ENCODE measurements around the gene CCDC66. TPM values are rescaled to one million over a fixed set of nuclear protein-coding genes. Genes with fewer than 3 reads are reported as not detected.
"Not testable (repeated sequence)": the region's sequence is repeated elsewhere in the genome, so short reads cannot be mapped to it uniquely, and the experiment has no call there.

The CCDC66 gene
- 34.1 and 38.1 TPM in 2 replicates for total RNA-seq

GRCh38 chr3:56556908-56557830, at the start of gene CCDC66:
TSS of gene CCDC66 (plus strand) at chr3:56557175. CDS start at chr3:56557243, 68 bp downstream.
- H3K9me3 Mint-ChIP-seq = peaks cover 5% of the 10 kb centered on the region
- peak; percentile 91 for DNase-seq (ENCODE audit: low spot score)
- H3K27ac Mint-ChIP-seq = peak within 1 kb of the TSS; percentile 99
- peaks cover 22% of the 10 kb centered on the region for H3K36me3 Mint-ChIP-seq (ENCODE audit: low read depth)
- intact Hi-C loops (cut with micrococcal nuclease) = loop anchor here (1.0 kb wide), 1 partner anchor 125 kb away; no protein-coding TSS in a partner anchor
- peaks cover 24% of the 10 kb centered on the region for H3K4me1 Mint-ChIP-seq (ENCODE audit: low read depth)
- H3K4me3 Mint-ChIP-seq (ENCODE audit: low read depth) = peak within 1 kb of the TSS; percentile 98
- H3K27me3 Mint-ChIP-seq (ENCODE audit: low read depth) = peaks cover 19% of the 10 kb centered on the region

GRCh38 chr3:56519641-56520040, 37.3 kb upstream of the CCDC66 start:
- Mint-ChIP-seq H3K4me3 (ENCODE audit: low read depth) (no peak overlapping the region), H3K4me1 (ENCODE audit: low read depth) (no peaks in the 10 kb centered on the region), H3K36me3 (ENCODE audit: low read depth) (no peaks in the 10 kb centered on the region), H3K27me3 (ENCODE audit: low read depth) (peaks cover 11% of the 10 kb centered on the region), H3K9me3 (no peaks in the 10 kb centered on the region), H3K27ac (no peak overlapping the region)
- intact Hi-C loops (cut with micrococcal nuclease) = no loop called here
- no peak for DNase-seq (ENCODE audit: low spot score)

GRCh38 chr3:56522374-56522773, 34.6 kb upstream of the CCDC66 start:
- Mint-ChIP-seq H3K9me3 (no peaks in the 10 kb centered on the region), H3K27ac (no peak overlapping the region), H3K4me1 (ENCODE audit: low read depth) (no peaks in the 10 kb centered on the region), H3K27me3 (ENCODE audit: low read depth) (peaks cover 9% of the 10 kb centered on the region), H3K36me3 (ENCODE audit: low read depth) (no peaks in the 10 kb centered on the region), H3K4me3 (ENCODE audit: low read depth) (no peak overlapping the region)
- no peak for DNase-seq (ENCODE audit: low spot score)
- intact Hi-C loops (cut with micrococcal nuclease) = no loop called here

- Mint-ChIP-seq H3K36me3 (ENCODE audit: low read depth) (no peaks in the 10 kb centered on the region), H3K9me3 (no peaks in the 10 kb centered on the region), H3K4me1 (ENCODE audit: low read depth) (no peaks in the 10 kb centered on the region), H3K27me3 (ENCODE audit: low read depth) (peaks cover 9% of the 10 kb centered on the region), H3K27ac (no peak overlapping the region), H3K4me3 (ENCODE audit: low read depth) (no peak overlapping the region)
- intact Hi-C loops (cut with micrococcal nuclease) = no loop called here
- no peak for DNase-seq (ENCODE audit: low spot score)
These were observed 31.7 kb upstream of the CCDC66 start for GRCh38 chr3:56525291-56525690.

GRCh38 chr3:56536735-56537134, 20.2 kb upstream of the CCDC66 start:
- peaks cover 24% of the 10 kb centered on the region for H3K27me3 Mint-ChIP-seq (ENCODE audit: low read depth)
- H3K4me1 Mint-ChIP-seq (ENCODE audit: low read depth) = no peaks in the 10 kb centered on the region
- H3K9me3 Mint-ChIP-seq = no peaks in the 10 kb centered on the region
- H3K36me3 Mint-ChIP-seq (ENCODE audit: low read depth) = no peaks in the 10 kb centered on the region
- intact Hi-C loops (cut with micrococcal nuclease) = no loop called here
- DNase-seq (ENCODE audit: low spot score) = no peak
- no peak overlapping the region for H3K27ac Mint-ChIP-seq
- H3K4me3 Mint-ChIP-seq (ENCODE audit: low read depth) = no peak overlapping the region

- Mint-ChIP-seq H3K27me3 (ENCODE audit: low read depth) (peaks cover 39% of the 10 kb centered on the region), H3K4me1 (ENCODE audit: low read depth) (no peaks in the 10 kb centered on the region), H3K9me3 (peaks cover 7% of the 10 kb centered on the region), H3K36me3 (ENCODE audit: low read depth) (no peaks in the 10 kb centered on the region), H3K27ac (no peak overlapping the region), H3K4me3 (ENCODE audit: low read depth) (no peak overlapping the region)
- no peak for DNase-seq (ENCODE audit: low spot score)
- intact Hi-C loops (cut with micrococcal nuclease) = no loop called here
These were observed 9.5 kb upstream of the CCDC66 start for GRCh38 chr3:56547486-56547885.

- Mint-ChIP-seq H3K27ac (peak overlapping the region; percentile 99), H3K9me3 (no peaks in the 10 kb centered on the region), H3K36me3 (ENCODE audit: low read depth) (peaks cover 22% of the 10 kb centered on the region), H3K4me3 (ENCODE audit: low read depth) (peak overlapping the region; percentile 98), H3K27me3 (ENCODE audit: low read depth) (peaks cover 16% of the 10 kb centered on the region), H3K4me1 (ENCODE audit: low read depth) (peaks cover 24% of the 10 kb centered on the region)
- DNase-seq (ENCODE audit: low spot score) = no peak
- intact Hi-C loops (cut with micrococcal nuclease) = loop anchor here (1.0 kb wide), 1 partner anchor 124 kb away; no protein-coding TSS in a partner anchor
These were observed 826 bp downstream of the CCDC66 start for GRCh38 chr3:56557831-56558170.

- H3K4me3 Mint-ChIP-seq (ENCODE audit: low read depth) = no peak overlapping the region
- H3K4me1 Mint-ChIP-seq (ENCODE audit: low read depth) = peaks cover 2% of the 10 kb centered on the region
- H3K36me3 Mint-ChIP-seq (ENCODE audit: low read depth) = peaks cover 76% of the 10 kb centered on the region
- DNase-seq (ENCODE audit: low spot score) = no peak
- no peaks in the 10 kb centered on the region for H3K27me3 Mint-ChIP-seq (ENCODE audit: low read depth)
- no peaks in the 10 kb centered on the region for H3K9me3 Mint-ChIP-seq
- no peak overlapping the region for H3K27ac Mint-ChIP-seq
- intact Hi-C loops (cut with micrococcal nuclease) = no loop called here
These were observed 16.5 kb downstream of the CCDC66 start for GRCh38 chr3:56573501-56573900.

- DNase-seq (ENCODE audit: low spot score); H3K9me3 Mint-ChIP-seq; H3K4me3 Mint-ChIP-seq (ENCODE audit: low read depth); H3K27me3 Mint-ChIP-seq (ENCODE audit: low read depth); H3K4me1 Mint-ChIP-seq (ENCODE audit: low read depth); intact Hi-C loops (cut with micrococcal nuclease); H3K27ac Mint-ChIP-seq: not testable (repeated sequence)
- peaks cover 70% of the 10 kb centered on the region for H3K36me3 Mint-ChIP-seq (ENCODE audit: low read depth)
These were observed 25.0 kb downstream of the CCDC66 start for GRCh38 chr3:56581941-56582340.

GRCh38 chr3:56584275-56584674, 27.3 kb downstream of the CCDC66 start:
- peaks cover 50% of the 10 kb centered on the region for H3K36me3 Mint-ChIP-seq (ENCODE audit: low read depth)

GRCh38 chr3:56590814-56591213, 33.8 kb downstream of the CCDC66 start:
- DNase-seq (ENCODE audit: low spot score) = no peak
- Mint-ChIP-seq H3K9me3 (no peaks in the 10 kb centered on the region), H3K27ac (no peak overlapping the region), H3K4me1 (ENCODE audit: low read depth) (peaks cover 14% of the 10 kb centered on the region), H3K36me3 (ENCODE audit: low read depth) (peaks cover 25% of the 10 kb centered on the region), H3K4me3 (ENCODE audit: low read depth) (no peak overlapping the region), H3K27me3 (ENCODE audit: low read depth) (no peaks in the 10 kb centered on the region)
- intact Hi-C loops (cut with micrococcal nuclease) = no loop called here

More at GRCh38 chr3:56584275-56584674, 27.3 kb downstream of the CCDC66 start:
- H3K27ac Mint-ChIP-seq; H3K4me3 Mint-ChIP-seq (ENCODE audit: low read depth); H3K9me3 Mint-ChIP-seq; DNase-seq (ENCODE audit: low spot score); H3K4me1 Mint-ChIP-seq (ENCODE audit: low read depth); H3K27me3 Mint-ChIP-seq (ENCODE audit: low read depth); intact Hi-C loops (cut with micrococcal nuclease): not testable (repeated sequence)

GRCh38 chr3:56591262-56591661, 34.3 kb downstream of the CCDC66 start:
- H3K4me3 Mint-ChIP-seq (ENCODE audit: low read depth) = no peak overlapping the region
- H3K9me3 Mint-ChIP-seq = no peaks in the 10 kb centered on the region
- H3K27ac Mint-ChIP-seq = no peak overlapping the region
- H3K36me3 Mint-ChIP-seq (ENCODE audit: low read depth) = peaks cover 29% of the 10 kb centered on the region
- H3K4me1 Mint-ChIP-seq (ENCODE audit: low read depth) = peaks cover 15% of the 10 kb centered on the region
- DNase-seq (ENCODE audit: low spot score) = no peak
- intact Hi-C loops (cut with micrococcal nuclease) = no loop called here
- H3K27me3 Mint-ChIP-seq (ENCODE audit: low read depth) = no peaks in the 10 kb centered on the region

- intact Hi-C loops (cut with micrococcal nuclease) = no loop called here
- no peaks in the 10 kb centered on the region for H3K27me3 Mint-ChIP-seq (ENCODE audit: low read depth)
- peaks cover 17% of the 10 kb centered on the region for H3K4me1 Mint-ChIP-seq (ENCODE audit: low read depth)
- peak overlapping the region; percentile 9 for H3K27ac Mint-ChIP-seq
- H3K36me3 Mint-ChIP-seq (ENCODE audit: low read depth) = peaks cover 47% of the 10 kb centered on the region
- no peak overlapping the region for H3K4me3 Mint-ChIP-seq (ENCODE audit: low read depth)
- peaks cover 10% of the 10 kb centered on the region for H3K9me3 Mint-ChIP-seq
- DNase-seq (ENCODE audit: low spot score) = peak; percentile 31
These were observed 36.6 kb downstream of the CCDC66 start for GRCh38 chr3:56593455-56594158.

Data from activated T-helper 2 cell treated with anti-CD3 and anti-CD28 coated beads, Interferon-gamma antibody, Interleukin-2, Interleukin-4, amounts not matched to agents 10 μg/mL and 5 μg/mL and 100 μg/mL, durations not matched to agents 14 hours and 24 hours and 36 hours (primary cell).